Spleen (tissue), 11 donors: ENCODE data around the gene LDLRAD4. TPM values are rescaled to one million over a fixed set of nuclear protein-coding genes. Genes with fewer than 3 reads are reported as not detected.

Experiments
- DNase-seq: peaks from one replicate; pipeline ENCODE4 v3.0.0-alpha.2; 2020
- H3K27ac ChIP-seq, 8 donors: fragments of 200-600 bp; sonication (generic) in 7 of 8; 1 replicate in 4 of 8; 2 replicates in 4 of 8; pipeline versions ENCODE4 v1.5.0 to v1.8.0; 2016 to 2021; ENCODE audit warnings: inconsistent platforms in 4 of 8, mild to moderate bottlenecking in 4 of 8, moderate library complexity in 1 of 8
- H3K27me3 ChIP-seq, 7 donors: fragments of 200-600 bp; sonication (generic) in 6 of 7; replicated peaks in 1 of 7; 1 replicate in 4 of 7; 2 replicates in 3 of 7; pipeline versions ENCODE4 v1.5.0 to v1.8.0; 2016 to 2021; ENCODE audit warnings: inconsistent platforms in 3 of 7, mild to moderate bottlenecking in 1 of 7
- H3K36me3 ChIP-seq, 6 donors: fragments of 200-600 bp; sonication (generic) in 5 of 6; 1 replicate in 4 of 6; 2 replicates in 2 of 6; pipeline versions ENCODE4 v1.5.0 to v1.8.0; 2016 to 2021; ENCODE audit warnings: inconsistent platforms in 2 of 6
- H3K4me1 ChIP-seq, 6 donors: fragments of 200-600 bp; sonication (generic) in 5 of 6; 1 replicate in 3 of 6; 2 replicates in 3 of 6; pipeline versions ENCODE4 v1.5.0 to v1.8.0; 2016 to 2021; ENCODE audit warnings: inconsistent platforms in 3 of 6
- H3K4me3 ChIP-seq, 8 donors: fragments of 200-600 bp; sonication (generic) in 7 of 8; 1 replicate in 4 of 8; 2 replicates in 4 of 8; pipeline versions ENCODE4 v1.5.0 to v1.8.0; 2016 to 2021; ENCODE audit warnings: inconsistent platforms in 4 of 8, mild to moderate bottlenecking in 4 of 8, moderate library complexity in 2 of 8
- H3K9me3 ChIP-seq, 8 donors: fragments of 200-600 bp; sonication (generic) in 7 of 8; 1 replicate in 4 of 8; 2 replicates in 4 of 8; pipeline versions ENCODE4 v1.5.0 to v1.8.0; 2016 to 2021; ENCODE audit warnings: inconsistent platforms in 4 of 8
- CTCF ChIP-seq, 11 experiments: fragments of 200-600 bp in 7 of 11; fragments of 450-650 bp in 4 of 11; sonication (generic) in 4 of 11; IDR thresholded peaks in 8 of 11; conservative IDR thresholded peaks in 3 of 11; 1 replicate in 7 of 11; 2 replicates in 4 of 11; pipeline versions ENCODE4 v1.4.0 to v1.8.0; 2016 to 2021; ENCODE audit warnings: antibody characterized with exemption in 11 of 11, inconsistent platforms in 4 of 11, mild to moderate bottlenecking in 1 of 11
- POLR2A ChIP-seq, 3 donors: fragments of 450-650 bp; IDR thresholded peaks; one replicate each; pipeline ENCODE4 v1.5.1; 2017; ENCODE audit warnings: antibody characterized with exemption in 3 of 3, mild to moderate bottlenecking in 1 of 3
- POLR2AphosphoS5 ChIP-seq, 3 donors: sonication (generic); formaldehyde crosslinking; IDR thresholded peaks; one replicate each; pipeline ENCODE4 v1.5.1; 2017; ENCODE audit warnings: antibody characterized with exemption in 3 of 3
- WGBS, 5 donors: extraction: QIAGEN DNeasy Blood & Tissue Kit in 3 of 5; methylation state at CpG; one replicate each; pipeline versions ENCODE4 v1.1.5 to v1.1.7; 2013 to 2018; 5-methylcytosine and 5-hydroxymethylcytosine counted together
- intact Hi-C: fragments of 100-400 bp; cut with DNase I; formaldehyde crosslinking; loops from one replicate; pipeline ENCODE4 v1.15.0; 2023; ENCODE audit warnings: low total_unique reads
- polyA plus RNA-seq, 3 donors: library from polyadenylated mRNA; stranded (reverse); fragments of 200-250 nt; gene quantifications; one replicate each; pipeline ENCODE4 v1.2.1, GENCODE V29; 2013
- total RNA-seq, 7 donors: library from RNA; depleted of rRNA in 3 of 7; stranded (reverse); fragments of >200 nt in 3 of 7; fragmentation: NEBNext Ultra II Directional in 4 of 7; extraction: Animal tissue kit (Norgen Biotek cat#: 25700) in 4 of 7; gene quantifications; one replicate each; pipeline versions ENCODE4 v1.1.0 to v1.2.1, GENCODE V29; 2016 to 2021
- donor health status: healthy with polysubstance abuse.
- donor health status: DM: no; HTN: no; CAD: no; lungs with moderate emphysema.
- donor health status: DM: no; HTN: no; CAD: no.
- donor health status: Bipolar disorder and iron deficiency.
- donor health status: healthy.
- donor health status: DM: no; HTN: no; CAD: no.
- donor health status: DM: yes; HTN: yes; CAD: no.

The LDLRAD4 gene
- total and polyA plus RNA-seq, 10 donors: 4.5 to 80.8 (median 46.4) TPM

- TF ChIP-seq CTCF (IDR thresholded peaks at IDR 0.05 in 8 of 11, conservative IDR thresholded peaks at IDR 0.05 in 3 of 11): no peak
- TF ChIP-seq POLR2AphosphoS5 (IDR thresholded peaks at IDR 0.05): no peak
- TF ChIP-seq POLR2A (IDR thresholded peaks at IDR 0.05): no peak
- WGBS, 5 donors: 74 to 88% (median 83%) methylated on average over 7 of the region's 7 CpGs
- Histone ChIP-seq H3K27me3 (no peaks in the 10 kb centered on the region), H3K4me1 (peaks cover 0 to 12% (median 0%) of the 10 kb centered on the region in 6 donors), H3K4me3 (no peak overlapping the region), H3K9me3 (peaks cover 0 to 15% (median 7%) of the 10 kb centered on the region in 8 donors), H3K27ac (no peak overlapping the region), H3K36me3 (peaks cover 0 to 51% (median 2%) of the 10 kb centered on the region in 6 donors)
- intact Hi-C loops: no loop called here
- no peak for DNase-seq
Measured at GRCh38 chr18:13517369-13517768, 298.8 kb downstream of the LDLRAD4 start.

GRCh38 chr18:13518382-13518781, 299.8 kb downstream of the LDLRAD4 start:
- 76 to 97% (median 85%) methylated on average over 4 of the region's 4 CpGs for WGBS, 5 donors

GRCh38 chr18:13520306-13520705, 301.7 kb downstream of the LDLRAD4 start:
- H3K4me3 ChIP-seq: no peak overlapping the region
- peaks cover 0 to 8% (median 0%) of the 10 kb centered on the region in 6 donors for H3K4me1 ChIP-seq
- H3K9me3 ChIP-seq: peaks cover 0 to 15% (median 7%) of the 10 kb centered on the region in 8 donors
- intact Hi-C loops: no loop called here
- H3K36me3 ChIP-seq: peaks cover 0 to 59% (median 2%) of the 10 kb centered on the region in 6 donors
- 46 to 62% (median 60%) methylated on average over 6 of the region's 6 CpGs for WGBS, 5 donors
- H3K27ac ChIP-seq: no peak overlapping the region
- H3K27me3 ChIP-seq: no peaks in the 10 kb centered on the region
- DNase-seq: no peak
- TF ChIP-seq CTCF (IDR thresholded peaks at IDR 0.05 in 8 of 11, conservative IDR thresholded peaks at IDR 0.05 in 3 of 11): no peak
- TF ChIP-seq POLR2AphosphoS5 (IDR thresholded peaks at IDR 0.05): peak in 1 of 3 donors; percentile 64

More at GRCh38 chr18:13518382-13518781, 299.8 kb downstream of the LDLRAD4 start:
- peaks cover 0 to 54% (median 2%) of the 10 kb centered on the region in 6 donors for H3K36me3 ChIP-seq
- peaks cover 0 to 15% (median 7%) of the 10 kb centered on the region in 8 donors for H3K9me3 ChIP-seq
- H3K27ac ChIP-seq: no peak overlapping the region
- no peak for TF ChIP-seq POLR2A (IDR thresholded peaks at IDR 0.05)
- no peak for TF ChIP-seq POLR2AphosphoS5 (IDR thresholded peaks at IDR 0.05)
- no peak for TF ChIP-seq CTCF (IDR thresholded peaks at IDR 0.05 in 8 of 11, conservative IDR thresholded peaks at IDR 0.05 in 3 of 11)
- H3K4me1 ChIP-seq: peaks cover 0 to 8% (median 0%) of the 10 kb centered on the region in 6 donors
- DNase-seq: no peak
- no peaks in the 10 kb centered on the region for H3K27me3 ChIP-seq
- H3K4me3 ChIP-seq: no peak overlapping the region
- intact Hi-C loops: no loop called here

DNA sequence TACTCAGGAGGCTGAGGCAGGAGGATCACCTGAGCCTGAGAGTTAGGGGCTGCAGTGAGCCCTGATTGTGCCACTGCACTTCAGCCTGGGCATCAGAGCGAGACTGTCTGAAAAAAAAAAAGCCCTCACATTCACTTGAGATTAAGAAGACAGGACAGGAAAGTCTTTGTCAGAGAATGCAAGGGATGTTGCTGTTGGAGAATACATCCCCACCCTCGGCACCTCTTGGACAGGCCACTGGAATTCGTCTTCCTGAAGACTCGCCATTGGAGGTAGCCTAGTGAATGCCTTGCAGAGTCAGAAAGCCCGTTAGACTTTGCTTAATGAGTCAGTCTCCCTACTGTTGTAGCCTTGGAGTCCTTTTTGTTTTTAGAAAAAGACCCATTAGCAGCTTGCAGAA, 302.2 kb downstream of the LDLRAD4 start:
- Histone ChIP-seq H3K27ac (no peak overlapping the region), H3K36me3 (peaks cover 0 to 61% (median 2%) of the 10 kb centered on the region in 6 donors), H3K27me3 (no peaks in the 10 kb centered on the region), H3K4me1 (peaks cover 0 to 8% (median 0%) of the 10 kb centered on the region in 6 donors), H3K4me3 (no peak overlapping the region), H3K9me3 (peaks cover 0 to 15% (median 7%) of the 10 kb centered on the region in 8 donors)
- DNase-seq: no peak
- TF ChIP-seq POLR2AphosphoS5 (IDR thresholded peaks at IDR 0.05) (no peak), POLR2A (IDR thresholded peaks at IDR 0.05) (no peak), CTCF (IDR thresholded peaks at IDR 0.05 in 8 of 11, conservative IDR thresholded peaks at IDR 0.05 in 3 of 11) (no peak)
- intact Hi-C loops: no loop called here
- WGBS, 5 donors: 92 to 97% (median 95%) methylated on average over 5 of the region's 5 CpGs
